ENCODE results near the gene ZNF587B. TPM values are rescaled to one million over a fixed set of nuclear protein-coding genes. Genes with fewer than 3 reads are reported as not detected.

Gene ZNF587B
- 21.2 and 24.2 TPM in 2 replicates for total RNA-seq

DNA sequence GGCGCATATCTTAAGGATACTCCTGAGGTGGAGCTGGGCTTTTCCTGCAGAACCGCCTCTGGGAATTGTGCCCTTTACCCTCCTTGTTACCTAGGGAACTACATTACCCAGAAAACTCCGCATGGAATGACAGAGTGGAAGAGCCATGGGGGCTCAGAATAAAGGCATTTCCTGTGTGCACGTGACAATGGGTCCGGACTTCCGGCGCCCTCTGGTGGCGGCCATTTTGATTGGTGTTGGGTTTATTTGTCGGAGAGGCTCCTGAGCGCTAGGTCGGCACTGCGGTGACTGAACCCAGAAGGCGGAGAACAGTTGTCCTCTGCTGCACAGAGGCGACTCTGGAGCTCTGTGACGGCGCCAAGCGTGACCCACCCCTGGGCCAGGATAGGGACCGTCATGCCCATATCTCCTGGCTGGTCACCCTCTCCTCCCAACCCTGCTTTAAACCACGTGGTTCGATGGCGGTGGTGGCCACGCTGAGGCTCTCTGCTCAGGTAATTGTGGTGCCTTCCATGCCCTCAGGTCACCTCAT is at the start of gene ZNF587B:
TSS of gene ZNF587B (plus strand) at position 229 of the 532 bp plus-strand sequence. CDS start at position 459, 230 bp downstream.
- no peaks in the 10 kb centered on the region for H3K27me3 ChIP-seq (ENCODE audit: insufficient read depth, low read length)
- peaks cover 8% of the 10 kb centered on the region for H3K36me3 ChIP-seq (ENCODE audit: insufficient read depth, low read length)
- H2AFZ ChIP-seq (ENCODE audit: low read length): peak within 1 kb of the TSS; percentile 62
- DNase-seq (ENCODE audit: insufficient read length, low spot score, missing footprints): peak; percentile 86
- no peaks in the 10 kb centered on the region for H3K9me3 ChIP-seq (ENCODE audit: low read depth, low read length)
- peaks cover 67% of the 10 kb centered on the region for H3K79me2 ChIP-seq (ENCODE audit: insufficient read depth, low read length)
- no peak within 1 kb of the TSS for H3K27ac ChIP-seq (ENCODE audit: low read depth, low read length)
- H3K4me1 ChIP-seq (ENCODE audit: insufficient read depth, low read length): no peaks in the 10 kb centered on the region
- TF ChIP-seq, protein P1, sequence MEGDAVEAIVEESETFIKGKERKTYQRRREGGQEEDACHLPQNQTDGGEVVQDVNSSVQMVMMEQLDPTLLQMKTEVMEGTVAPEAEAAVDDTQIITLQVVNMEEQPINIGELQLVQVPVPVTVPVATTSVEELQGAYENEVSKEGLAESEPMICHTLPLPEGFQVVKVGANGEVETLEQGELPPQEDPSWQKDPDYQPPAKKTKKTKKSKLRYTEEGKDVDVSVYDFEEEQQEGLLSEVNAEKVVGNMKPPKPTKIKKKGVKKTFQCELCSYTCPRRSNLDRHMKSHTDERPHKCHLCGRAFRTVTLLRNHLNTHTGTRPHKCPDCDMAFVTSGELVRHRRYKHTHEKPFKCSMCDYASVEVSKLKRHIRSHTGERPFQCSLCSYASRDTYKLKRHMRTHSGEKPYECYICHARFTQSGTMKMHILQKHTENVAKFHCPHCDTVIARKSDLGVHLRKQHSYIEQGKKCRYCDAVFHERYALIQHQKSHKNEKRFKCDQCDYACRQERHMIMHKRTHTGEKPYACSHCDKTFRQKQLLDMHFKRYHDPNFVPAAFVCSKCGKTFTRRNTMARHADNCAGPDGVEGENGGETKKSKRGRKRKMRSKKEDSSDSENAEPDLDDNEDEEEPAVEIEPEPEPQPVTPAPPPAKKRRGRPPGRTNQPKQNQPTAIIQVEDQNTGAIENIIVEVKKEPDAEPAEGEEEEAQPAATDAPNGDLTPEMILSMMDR (IDR thresholded peaks at IDR 0.05; ENCODE audit: extremely low read depth, low read depth, low read length): peak; percentile 22
- H3K4me3 ChIP-seq (ENCODE audit: insufficient read depth, low read length): peak within 1 kb of the TSS; percentile 55
- peaks cover 14% of the 10 kb centered on the region for H4K20me1 ChIP-seq (ENCODE audit: insufficient read depth, low read length)
- peak within 1 kb of the TSS; percentile 36 for H3K4me2 ChIP-seq (ENCODE audit: insufficient read depth, low read length)

DNA sequence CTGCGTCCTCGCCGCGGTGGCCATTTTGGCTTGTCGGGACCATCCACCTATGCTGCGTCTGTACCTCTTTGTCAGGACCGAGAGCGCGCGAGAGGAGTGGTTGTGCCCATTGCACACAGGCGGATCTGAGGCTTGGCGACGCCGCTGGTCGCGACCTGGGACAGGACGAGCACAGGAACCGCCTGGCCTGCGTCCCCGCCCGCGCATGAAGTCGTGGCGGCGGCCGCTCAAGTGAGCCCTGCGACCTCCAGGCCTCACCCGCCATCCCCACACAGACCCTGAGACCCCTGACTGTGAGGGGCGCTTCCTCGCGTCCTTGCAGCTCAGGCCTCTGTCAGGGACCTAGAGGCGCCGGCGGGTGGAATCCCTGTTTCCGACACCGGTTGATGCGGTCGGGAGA is 43.8 kb upstream of the ZNF587B start:
- Histone ChIP-seq H2AFZ (ENCODE audit: low read length) (no peak overlapping the region), H3K79me2 (ENCODE audit: insufficient read depth, low read length) (peaks cover 51% of the 10 kb centered on the region), H3K9me3 (ENCODE audit: low read depth, low read length) (peaks cover 3% of the 10 kb centered on the region), H3K4me1 (ENCODE audit: insufficient read depth, low read length) (no peaks in the 10 kb centered on the region), H3K36me3 (ENCODE audit: insufficient read depth, low read length) (peaks cover 22% of the 10 kb centered on the region), H3K27ac (ENCODE audit: low read depth, low read length) (no peak overlapping the region), H4K20me1 (ENCODE audit: insufficient read depth, low read length) (peaks cover 5% of the 10 kb centered on the region), H3K4me2 (ENCODE audit: insufficient read depth, low read length) (no peak overlapping the region), H3K27me3 (ENCODE audit: insufficient read depth, low read length) (no peaks in the 10 kb centered on the region), H3K4me3 (ENCODE audit: insufficient read depth, low read length) (no peak overlapping the region)
- DNase-seq (ENCODE audit: insufficient read length, low spot score, missing footprints): no peak
- TF ChIP-seq, protein P1 (IDR thresholded peaks at IDR 0.05; ENCODE audit: extremely low read depth, low read depth, low read length): no peak

DNA sequence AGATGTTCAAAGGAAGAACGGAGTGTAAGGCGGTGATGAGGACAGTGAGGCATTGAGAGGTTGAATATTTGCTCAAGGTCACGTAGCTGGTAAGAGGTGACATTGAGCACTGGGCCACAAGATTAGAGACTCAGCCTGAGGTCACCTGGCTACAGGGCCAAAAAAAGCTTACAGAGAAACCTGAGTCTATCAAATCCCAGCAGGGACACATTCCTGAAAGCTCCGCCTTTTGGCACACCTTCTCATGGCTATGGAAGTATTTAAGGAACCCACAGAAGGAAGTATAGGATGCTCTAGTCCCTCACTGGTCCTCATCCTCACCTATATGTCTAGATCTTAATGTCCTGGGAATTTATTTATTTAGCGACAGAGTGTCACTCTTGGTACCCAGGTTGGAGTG is 43.2 kb upstream of the ZNF587B start:
- Histone ChIP-seq H3K36me3 (ENCODE audit: insufficient read depth, low read length) (peaks cover 24% of the 10 kb centered on the region), H3K79me2 (ENCODE audit: insufficient read depth, low read length) (peaks cover 50% of the 10 kb centered on the region), H3K4me1 (ENCODE audit: insufficient read depth, low read length) (no peaks in the 10 kb centered on the region), H3K27me3 (ENCODE audit: insufficient read depth, low read length) (no peaks in the 10 kb centered on the region), H3K9me3 (ENCODE audit: low read depth, low read length) (peaks cover 3% of the 10 kb centered on the region), H2AFZ (ENCODE audit: low read length) (no peak overlapping the region), H3K4me2 (ENCODE audit: insufficient read depth, low read length) (no peak overlapping the region), H3K4me3 (ENCODE audit: insufficient read depth, low read length) (no peak overlapping the region), H3K27ac (ENCODE audit: low read depth, low read length) (no peak overlapping the region), H4K20me1 (ENCODE audit: insufficient read depth, low read length) (peaks cover 5% of the 10 kb centered on the region)
- no peak for DNase-seq (ENCODE audit: insufficient read length, low spot score, missing footprints)
- TF ChIP-seq, protein P1 (IDR thresholded peaks at IDR 0.05; ENCODE audit: extremely low read depth, low read depth, low read length): no peak

DNA sequence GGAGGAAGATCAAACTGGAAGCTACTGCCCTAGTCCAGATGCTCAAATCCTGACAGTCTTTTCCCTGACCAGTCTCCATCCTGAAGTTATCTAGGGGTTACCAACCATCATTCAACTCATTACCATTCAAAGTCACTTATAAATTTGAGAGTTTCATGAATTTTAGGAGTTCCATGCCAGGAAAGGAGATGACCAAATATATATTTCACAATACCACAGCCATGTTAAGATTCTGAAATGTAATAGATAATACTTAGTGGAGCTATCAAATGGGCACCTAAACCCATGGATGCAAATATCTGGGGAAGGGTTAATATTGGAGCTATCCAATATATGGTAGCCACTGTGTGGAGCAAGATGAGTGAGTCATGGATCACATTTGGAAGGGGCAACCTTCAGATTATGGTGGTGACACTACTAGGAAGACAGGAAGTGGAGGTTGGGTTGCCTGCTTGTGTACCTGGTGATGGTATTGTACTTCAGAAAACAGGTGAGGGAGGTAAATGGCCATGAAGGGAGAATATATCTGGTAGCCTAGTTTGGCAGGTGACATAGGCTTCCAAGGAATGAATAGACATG is 41.9 kb upstream of the ZNF587B start:
- Histone ChIP-seq H3K79me2 (ENCODE audit: insufficient read depth, low read length) (peaks cover 51% of the 10 kb centered on the region), H3K36me3 (ENCODE audit: insufficient read depth, low read length) (peaks cover 26% of the 10 kb centered on the region), H3K4me1 (ENCODE audit: insufficient read depth, low read length) (no peaks in the 10 kb centered on the region), H3K27ac (ENCODE audit: low read depth, low read length) (no peak overlapping the region), H3K4me3 (ENCODE audit: insufficient read depth, low read length) (no peak overlapping the region), H3K27me3 (ENCODE audit: insufficient read depth, low read length) (no peaks in the 10 kb centered on the region), H3K9me3 (ENCODE audit: low read depth, low read length) (peaks cover 3% of the 10 kb centered on the region), H3K4me2 (ENCODE audit: insufficient read depth, low read length) (no peak overlapping the region), H2AFZ (ENCODE audit: low read length) (no peak overlapping the region), H4K20me1 (ENCODE audit: insufficient read depth, low read length) (peaks cover 5% of the 10 kb centered on the region)
- DNase-seq (ENCODE audit: insufficient read length, low spot score, missing footprints): no peak
- TF ChIP-seq, protein P1 (IDR thresholded peaks at IDR 0.05; ENCODE audit: extremely low read depth, low read depth, low read length): no peak

Data from osteoblast (primary cell).